Smooth muscle cell (in vitro differentiated cells): ENCODE measurements around the gene TNFRSF8. TPM values are rescaled to one million over a fixed set of nuclear protein-coding genes. Genes with fewer than 3 reads are reported as not detected.
A peak's percentile ranks its signal among the peaks of the same experiment; 100 is the strongest.

ENCODE experiments used
- DNase-seq: peaks from one replicate; lab custom pipeline; 2025; ENCODE audit not compliant: unreplicated experiment; lab: John Stamatoyannopoulos, UW
- H2AFZ ChIP-seq: fragments of 200-600 bp; sonication (generic); 2 replicates; pipeline ENCODE4 v1.6.0; 2016; ENCODE audit warnings: antibody characterized with exemption, low read depth, mild to moderate bottlenecking
- H3F3A ChIP-seq: fragments of 200-600 bp; sonication (generic); 2 replicates; pipeline ENCODE4 v1.6.0; 2017; ENCODE audit warnings: antibody characterized with exemption, low read depth
- H3K27ac ChIP-seq: fragments of 200-600 bp; sonication (generic); 2 replicates; pipeline ENCODE4 v1.5.1; 2016; ENCODE audit warnings: low read depth, mild to moderate bottlenecking
- H3K27me3 ChIP-seq: fragments of 200-600 bp; sonication (generic); 2 replicates; pipeline ENCODE4 v1.6.1; 2016; ENCODE audit warnings: low read depth, mild to moderate bottlenecking
- H3K36me3 ChIP-seq: fragments of 200-600 bp; sonication (generic); 2 replicates; pipeline ENCODE4 v1.5.1; 2016; ENCODE audit warnings: low read depth
- H3K4me1 ChIP-seq: fragments of 200-600 bp; sonication (generic); 2 replicates; pipeline ENCODE4 v1.5.1; 2016; ENCODE audit warnings: low read depth
- H3K4me2 ChIP-seq: fragments of 200-600 bp; sonication (generic); 2 replicates; pipeline ENCODE4 v1.6.0; 2016; ENCODE audit warnings: mild to moderate bottlenecking
- H3K4me3 ChIP-seq: fragments of 200-600 bp; sonication (generic); 2 replicates; pipeline ENCODE4 v1.5.1; 2016; ENCODE audit warnings: mild to moderate bottlenecking
- H3K79me2 ChIP-seq: fragments of 200-600 bp; sonication (generic); 2 replicates; pipeline ENCODE4 v1.6.0; 2016; ENCODE audit warnings: low read depth, mild to moderate bottlenecking
- H3K9ac ChIP-seq: fragments of 200-600 bp; sonication (generic); 2 replicates; pipeline ENCODE4 v1.6.0; 2016; ENCODE audit warnings: low read depth
- H3K9me3 ChIP-seq: fragments of 200-600 bp; sonication (generic); replicated peaks from 2 replicates; pipeline ENCODE4 v1.5.1; 2016; ENCODE audit warnings: low read depth
- H4K20me1 ChIP-seq: fragments of 200-600 bp; sonication (generic); 2 replicates; pipeline ENCODE4 v1.6.0; 2016; ENCODE audit warnings: low read depth
- WGBS: methylation state at CpG from one replicate; pipeline ENCODE4 v1.1.7; 2016; ENCODE audit warnings: low lambda C conversion rate; 5-methylcytosine and 5-hydroxymethylcytosine counted together
- polyA plus RNA-seq: library from polyadenylated mRNA; unstranded; fragments of >200 nt; fragmentation: Nextera tagmentation; extraction: Ambion mirVana; gene quantifications from 2 replicates; pipeline ENCODE4 v1.2.1, GENCODE V29; 2016
- total RNA-seq: library from RNA; depleted of rRNA; stranded (reverse); fragments of >200 nt; gene quantifications from 2 replicates; pipeline ENCODE4 v1.2.3, GENCODE V29; 2014
- TF ChIP-seq, protein P1 (sequence below): fragments of 200-600 bp; sonication (generic); IDR thresholded peaks from 2 replicates; pipeline ENCODE4 v1.5.1; 2017; ENCODE audit warnings: borderline replicate concordance, mild to moderate bottlenecking, antibody characterized with exemption; ENCODE audit not compliant: insufficient read depth, poor library complexity, severe bottlenecking

TNFRSF8 gene
- total and polyA plus RNA-seq, 2 experiments from 2014 or later = 0.54 to 1.3 TPM

GRCh38 chr1:12051361-12051760 lies 11.7 kb upstream of the TNFRSF8 start:
- no peak overlapping the region for H3K9ac ChIP-seq
- no peak overlapping the region for H2AFZ ChIP-seq

GRCh38 chr1:12052008-12052573 lies 11.0 kb upstream of the TNFRSF8 start:
- Histone ChIP-seq H3K27me3 (no peaks in the 10 kb centered on the region), H4K20me1 (no peaks in the 10 kb centered on the region), H3K4me2 (peak overlapping the region; percentile 65), H3K36me3 (no peaks in the 10 kb centered on the region), H3K79me2 (no peaks in the 10 kb centered on the region), H2AFZ (no peak overlapping the region), H3K27ac (peak overlapping the region; percentile 33), H3K4me1 (peaks cover 7% of the 10 kb centered on the region), H3K4me3 (no peak overlapping the region), H3K9me3 (no peaks in the 10 kb centered on the region), H3K9ac (no peak overlapping the region), H3F3A (peaks cover 5% of the 10 kb centered on the region)
- WGBS = 14% methylated on average over 7 of the region's 9 CpGs
- TF ChIP-seq, protein P1, sequence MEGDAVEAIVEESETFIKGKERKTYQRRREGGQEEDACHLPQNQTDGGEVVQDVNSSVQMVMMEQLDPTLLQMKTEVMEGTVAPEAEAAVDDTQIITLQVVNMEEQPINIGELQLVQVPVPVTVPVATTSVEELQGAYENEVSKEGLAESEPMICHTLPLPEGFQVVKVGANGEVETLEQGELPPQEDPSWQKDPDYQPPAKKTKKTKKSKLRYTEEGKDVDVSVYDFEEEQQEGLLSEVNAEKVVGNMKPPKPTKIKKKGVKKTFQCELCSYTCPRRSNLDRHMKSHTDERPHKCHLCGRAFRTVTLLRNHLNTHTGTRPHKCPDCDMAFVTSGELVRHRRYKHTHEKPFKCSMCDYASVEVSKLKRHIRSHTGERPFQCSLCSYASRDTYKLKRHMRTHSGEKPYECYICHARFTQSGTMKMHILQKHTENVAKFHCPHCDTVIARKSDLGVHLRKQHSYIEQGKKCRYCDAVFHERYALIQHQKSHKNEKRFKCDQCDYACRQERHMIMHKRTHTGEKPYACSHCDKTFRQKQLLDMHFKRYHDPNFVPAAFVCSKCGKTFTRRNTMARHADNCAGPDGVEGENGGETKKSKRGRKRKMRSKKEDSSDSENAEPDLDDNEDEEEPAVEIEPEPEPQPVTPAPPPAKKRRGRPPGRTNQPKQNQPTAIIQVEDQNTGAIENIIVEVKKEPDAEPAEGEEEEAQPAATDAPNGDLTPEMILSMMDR = no peak
- peak; percentile 27 for DNase-seq

More at GRCh38 chr1:12051361-12051760, 11.7 kb upstream of the TNFRSF8 start:
- Histone ChIP-seq H3K4me2 (no peak overlapping the region), H3K79me2 (no peaks in the 10 kb centered on the region), H3K4me3 (no peak overlapping the region), H3K36me3 (no peaks in the 10 kb centered on the region), H3K27ac (no peak overlapping the region), H3K9me3 (no peaks in the 10 kb centered on the region), H3F3A (peaks cover 5% of the 10 kb centered on the region), H3K27me3 (no peaks in the 10 kb centered on the region), H3K4me1 (peaks cover 7% of the 10 kb centered on the region), H4K20me1 (no peaks in the 10 kb centered on the region)
- DNase-seq = no peak
- WGBS = 100% methylated on average over 1 of the region's 1 CpG
- TF ChIP-seq, protein P1 = no peak

GRCh38 chr1:12052997-12053686 lies 10.0 kb upstream of the TNFRSF8 start:
- no peak overlapping the region for H3K4me2 ChIP-seq
- no peaks in the 10 kb centered on the region for H4K20me1 ChIP-seq
- no peaks in the 10 kb centered on the region for H3K36me3 ChIP-seq
- peaks cover 7% of the 10 kb centered on the region for H3K4me1 ChIP-seq
- no peaks in the 10 kb centered on the region for H3K9me3 ChIP-seq
- H3F3A ChIP-seq = peaks cover 5% of the 10 kb centered on the region
- no peaks in the 10 kb centered on the region for H3K79me2 ChIP-seq
- no peak overlapping the region for H2AFZ ChIP-seq
- H3K27ac ChIP-seq = no peak overlapping the region
- TF ChIP-seq, protein P1 = no peak
- no peak overlapping the region for H3K9ac ChIP-seq
- WGBS = 87% methylated on average over 14 of the region's 14 CpGs
- no peaks in the 10 kb centered on the region for H3K27me3 ChIP-seq
- no peak for DNase-seq
- H3K4me3 ChIP-seq = no peak overlapping the region
